Stimulated activated CD8-positive, alpha-beta memory T cell treated with anti-CD3 and anti-CD28 coated beads, Interleukin-15, amount 100 ng/mL, for 4 hours (primary cell): ENCODE results near the gene ACAT2.
"Not testable (repeated sequence)": the region's sequence is repeated elsewhere in the genome, so short reads cannot be mapped to it uniquely, and the experiment has no call there.

Experiments
- DNase-seq, 2 donors: peaks; one replicate each; pipeline ENCODE4 v3.0.0-alpha.2; 2020; ENCODE audit warnings: low read depth in 2 of 2

ACAT2 gene

DNA sequence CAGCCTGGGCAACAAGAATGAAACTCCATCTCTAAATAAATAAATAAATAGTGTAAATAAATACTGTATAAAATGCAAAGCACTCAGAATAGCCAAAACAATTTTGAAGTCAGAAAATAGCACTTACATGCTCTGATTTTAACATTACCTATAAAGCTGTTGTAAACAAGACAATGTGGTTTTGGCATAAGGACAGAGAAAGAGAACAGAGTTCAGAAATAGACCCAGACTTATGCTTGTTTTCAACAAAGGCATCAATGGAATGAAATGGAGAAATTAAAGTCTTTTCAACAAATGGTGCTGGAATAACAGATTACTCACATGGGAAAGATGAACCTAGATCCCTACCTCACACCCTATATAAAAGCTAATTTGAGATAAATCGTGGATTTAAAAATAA, 10.4 kb downstream of the ACAT2 start:
- no peak for DNase-seq

DNA sequence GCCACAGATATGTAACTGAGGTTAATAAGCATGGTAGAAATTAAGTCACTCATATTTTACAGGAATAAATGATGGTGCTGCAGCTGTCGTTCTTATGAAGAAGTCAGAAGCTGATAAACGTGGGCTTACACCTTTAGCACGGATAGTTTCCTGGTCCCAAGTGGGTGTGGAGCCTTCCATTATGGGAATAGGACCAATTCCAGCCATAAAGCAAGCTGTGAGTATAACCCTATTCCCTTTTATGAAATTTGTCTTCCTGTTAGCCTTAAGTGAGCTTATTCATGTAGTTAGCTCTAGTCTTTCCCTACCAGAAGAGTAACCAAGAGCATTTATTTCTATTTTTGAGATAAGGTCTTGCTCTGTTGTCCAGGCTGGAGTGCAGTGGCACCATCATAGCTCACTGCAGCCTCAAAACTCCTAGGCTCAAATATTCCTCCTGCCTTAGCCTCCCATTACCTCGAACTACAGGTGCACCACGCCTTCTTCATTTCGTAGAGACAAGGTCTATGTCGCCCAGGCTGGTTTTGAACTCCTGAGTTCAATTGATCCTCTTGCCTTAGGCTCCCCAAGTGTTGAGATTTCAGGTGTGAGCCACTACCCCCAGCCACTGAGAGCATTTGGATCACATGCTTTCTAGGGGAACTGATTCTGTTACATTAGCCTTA, 15.5 kb downstream of the ACAT2 start:
- DNase-seq = no peak

DNA sequence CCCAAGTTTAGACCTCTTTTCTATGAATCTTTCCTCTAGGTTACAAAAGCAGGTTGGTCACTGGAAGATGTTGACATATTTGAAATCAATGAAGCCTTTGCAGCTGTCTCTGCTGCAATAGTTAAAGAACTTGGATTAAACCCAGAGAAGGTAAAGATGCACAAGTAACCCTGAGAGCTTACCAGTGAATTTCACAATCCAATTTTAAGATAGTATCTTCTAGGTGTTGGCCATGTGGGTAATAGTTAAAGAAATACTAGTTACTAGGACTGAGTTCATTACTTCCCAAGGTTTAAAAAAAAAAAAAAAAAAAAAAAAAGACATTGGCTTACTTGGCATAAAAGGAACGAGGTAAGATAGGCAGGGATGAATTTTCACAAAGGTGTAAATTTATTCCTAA, 16.3 kb downstream of the ACAT2 start:
- DNase-seq = no peak

DNA sequence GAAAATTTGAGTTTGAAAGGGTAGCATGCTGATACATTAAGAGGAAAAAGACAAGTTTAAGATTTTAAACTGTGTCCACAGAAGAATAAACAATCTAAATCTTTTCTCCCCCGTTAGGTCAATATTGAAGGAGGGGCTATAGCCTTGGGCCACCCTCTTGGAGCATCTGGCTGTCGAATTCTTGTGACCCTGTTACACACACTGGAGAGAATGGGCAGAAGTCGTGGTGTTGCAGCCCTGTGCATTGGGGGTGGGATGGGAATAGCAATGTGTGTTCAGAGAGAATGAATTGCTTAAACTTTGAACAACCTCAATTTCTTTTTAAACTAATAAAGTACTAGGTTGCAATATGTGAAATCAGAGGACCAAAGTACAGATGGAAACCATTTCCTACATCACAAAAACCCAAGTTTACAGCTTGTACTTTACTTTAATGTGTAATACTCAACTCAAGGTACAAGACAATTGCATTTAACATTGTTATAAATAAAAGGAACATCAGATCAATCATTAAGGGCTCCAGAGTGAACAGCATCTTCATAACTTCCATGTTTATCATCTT, 16.8 kb downstream of the ACAT2 start:
- no peak for DNase-seq

DNA sequence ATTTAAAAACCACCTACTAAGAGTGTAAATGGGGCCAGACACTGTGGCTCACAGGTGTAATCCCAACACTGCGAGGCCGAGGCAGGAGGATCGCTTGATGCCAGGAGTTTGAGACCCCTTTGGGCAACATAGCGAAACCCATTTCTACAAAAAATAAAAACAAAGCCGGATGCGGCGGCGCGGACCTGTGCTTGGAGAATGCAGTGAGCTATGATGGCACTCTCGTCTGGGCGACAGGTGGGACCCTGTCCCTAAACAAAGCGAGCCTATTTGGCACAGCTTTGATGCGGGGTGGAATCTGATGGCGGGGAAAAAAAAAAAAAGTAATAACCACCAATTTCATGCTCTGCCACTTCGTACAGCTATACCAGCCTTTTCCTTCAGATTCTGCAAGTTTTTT, 26.4 kb downstream of the ACAT2 start:
- DNase-seq = no peak

DNA sequence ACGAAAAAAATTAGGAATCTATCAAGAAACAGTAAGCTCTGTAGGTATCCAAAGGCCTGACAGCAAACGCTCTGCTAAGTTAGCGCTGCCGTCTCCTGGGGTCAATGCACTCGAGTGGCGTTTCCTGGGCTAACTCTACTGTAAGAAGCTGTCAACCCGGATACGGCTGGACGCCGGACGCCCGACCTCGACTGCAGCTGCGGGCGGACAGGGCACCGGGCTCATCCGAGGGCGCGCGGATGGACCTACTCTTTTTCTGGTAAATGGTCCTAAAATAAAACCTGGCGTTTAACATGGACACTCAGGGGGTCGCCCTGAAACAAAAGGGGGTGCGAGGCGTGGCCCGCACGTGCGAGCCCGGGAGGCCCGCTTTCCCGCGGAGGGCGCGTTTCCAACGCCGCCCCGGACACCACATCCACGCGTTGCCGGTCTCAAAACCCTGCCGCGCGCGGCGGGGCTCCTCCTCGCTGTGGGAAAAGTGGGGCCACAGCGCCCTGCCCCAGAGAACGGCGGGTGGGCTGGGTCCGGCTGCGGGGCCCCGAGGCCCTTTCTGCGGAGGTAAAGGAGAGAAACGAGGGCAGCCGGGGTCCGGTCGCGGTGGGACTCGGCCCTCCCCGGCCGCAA, 27.0 kb downstream of the ACAT2 start:
- no peak for DNase-seq

DNA sequence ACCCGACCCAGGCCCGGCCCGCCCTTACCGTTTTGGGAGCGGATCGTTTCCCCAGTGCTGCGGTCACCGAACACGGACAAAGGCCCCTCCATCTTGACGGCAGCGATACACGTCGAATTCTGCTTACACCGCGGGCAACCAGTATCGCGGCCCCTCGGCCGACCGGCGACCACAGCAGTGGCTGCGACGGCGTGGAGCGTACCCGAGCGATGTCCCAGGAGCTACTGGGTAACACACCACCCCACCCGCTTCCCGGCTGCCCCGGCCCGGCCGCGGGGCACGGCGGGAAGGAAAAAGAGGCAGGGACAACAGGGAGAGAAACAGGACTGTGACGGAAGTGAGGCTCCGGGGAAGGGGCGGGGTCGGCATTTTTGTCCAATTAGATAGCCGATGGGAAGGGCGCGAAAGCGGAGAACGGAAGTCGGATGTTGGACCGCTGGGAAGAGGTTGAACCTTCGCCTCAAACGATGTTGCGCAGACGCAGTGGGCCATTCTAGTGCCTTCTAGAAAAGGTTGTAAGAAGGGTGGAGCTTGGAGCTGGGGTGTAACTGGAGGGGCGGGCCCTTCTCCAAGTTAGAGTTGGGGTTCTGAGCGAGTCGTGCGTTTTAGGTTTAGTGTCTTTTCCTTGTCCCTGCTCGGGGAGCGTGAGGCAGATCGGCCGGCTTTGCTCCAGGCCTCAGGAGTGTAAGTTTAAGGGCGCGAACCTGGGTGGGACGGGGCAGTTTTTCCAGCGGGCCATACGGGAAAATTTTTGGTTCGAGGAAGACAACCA, 27.7 kb downstream of the ACAT2 start, which contains the start of gene TCP1:
TCP1 (minus strand) TSS at position 226 of the 772 bp plus-strand sequence; CDS start at position 92, 134 bp downstream.
- peak; percentile 96 to 100 for DNase-seq

DNA sequence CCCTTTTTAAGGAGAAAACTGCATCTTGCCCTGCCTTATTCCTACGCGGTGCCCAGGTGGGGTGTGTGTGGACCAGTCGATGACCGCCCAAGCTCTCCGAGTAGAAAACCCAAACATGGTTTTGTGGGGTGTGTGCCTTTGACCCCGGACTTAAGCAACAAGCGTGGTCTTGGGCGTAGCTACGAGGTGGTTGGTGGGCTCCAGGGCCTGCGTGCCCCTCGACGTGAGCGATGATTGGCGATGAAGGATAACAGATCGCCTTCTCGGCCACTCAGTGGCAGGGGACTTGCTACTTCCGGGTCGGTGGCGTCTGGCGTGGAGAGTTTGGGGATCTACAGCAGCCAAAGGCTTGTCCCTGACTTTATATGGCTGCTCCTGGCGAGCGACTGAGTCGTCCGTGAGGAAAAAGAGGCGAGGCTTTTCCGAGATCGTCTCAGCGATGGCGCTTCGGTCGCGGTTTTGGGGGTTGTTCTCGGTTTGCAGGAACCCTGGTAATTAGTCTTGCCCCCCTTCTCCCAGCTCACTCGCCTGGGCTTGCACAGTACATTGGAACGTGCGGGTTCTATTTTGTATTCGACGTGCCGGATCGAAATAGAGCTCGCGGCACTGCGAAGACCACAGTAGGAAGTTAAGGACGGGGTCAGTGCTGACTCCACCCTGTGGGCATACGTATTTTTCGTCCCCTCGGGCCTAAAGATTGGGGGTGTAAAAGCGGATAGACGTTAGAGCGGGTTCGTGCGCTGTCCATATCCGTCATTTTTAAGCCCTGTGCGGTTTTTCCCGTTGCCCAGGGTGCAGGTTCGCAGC, 28.5 kb downstream of the ACAT2 start, which contains the start of gene MRPL18:
MRPL18 (plus strand) TSS at position 319 of the 807 bp plus-strand sequence; CDS start at position 440, 121 bp downstream.
- DNase-seq = peak; percentile 74 to 83

DNA sequence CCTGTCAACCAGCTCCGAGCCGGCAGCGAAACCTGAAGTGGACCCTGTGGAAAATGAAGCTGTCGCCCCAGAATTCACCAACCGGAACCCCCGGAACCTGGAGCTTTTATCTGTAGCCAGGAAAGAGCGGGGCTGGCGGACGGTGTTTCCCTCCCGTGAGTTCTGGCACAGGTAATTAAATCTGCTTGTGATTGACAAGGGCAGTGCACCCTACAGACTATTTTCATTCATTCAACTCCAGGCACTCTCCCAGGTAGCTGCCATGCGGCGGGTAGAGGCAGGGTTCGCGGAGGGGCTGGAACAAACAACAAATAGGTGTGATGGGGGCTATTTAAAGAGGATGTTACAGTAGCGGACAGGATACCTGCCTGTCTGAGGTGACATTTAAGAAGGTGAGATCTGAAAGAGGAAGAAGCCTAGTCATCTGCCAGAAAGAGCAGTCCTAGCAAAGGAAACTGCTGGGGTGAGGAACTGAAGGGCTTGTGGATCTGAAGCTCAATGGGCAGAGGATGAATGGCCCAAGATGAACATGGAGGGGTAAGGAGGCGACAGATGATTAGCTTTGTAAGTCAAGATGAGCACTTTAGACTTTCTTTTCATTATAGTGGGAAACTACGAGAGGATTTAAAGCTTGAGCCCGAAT, 29.2 kb downstream of the ACAT2 start:
- peak in 1 of 2 donors; percentile 2 for DNase-seq

DNA sequence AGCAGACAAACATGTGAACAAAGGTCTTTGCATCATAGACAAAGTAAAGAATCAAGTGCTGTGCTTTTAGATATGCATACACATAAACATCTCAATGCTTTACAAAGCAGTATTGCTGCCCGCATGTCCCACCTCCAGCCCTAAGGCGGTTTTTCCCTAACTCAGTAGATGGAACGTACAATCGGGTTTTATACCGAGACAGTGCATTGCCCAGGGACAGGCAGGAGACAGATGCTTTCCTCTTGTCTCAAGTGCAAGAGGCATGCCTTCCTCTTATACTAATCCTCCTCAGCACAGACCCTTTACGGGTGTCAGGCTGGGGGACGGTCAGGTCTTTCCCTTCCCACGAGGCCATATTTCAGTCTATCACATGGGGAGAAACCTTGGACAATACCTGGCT, 33.1 kb downstream of the ACAT2 start:
- DNase-seq = not testable (repeated sequence)

DNA sequence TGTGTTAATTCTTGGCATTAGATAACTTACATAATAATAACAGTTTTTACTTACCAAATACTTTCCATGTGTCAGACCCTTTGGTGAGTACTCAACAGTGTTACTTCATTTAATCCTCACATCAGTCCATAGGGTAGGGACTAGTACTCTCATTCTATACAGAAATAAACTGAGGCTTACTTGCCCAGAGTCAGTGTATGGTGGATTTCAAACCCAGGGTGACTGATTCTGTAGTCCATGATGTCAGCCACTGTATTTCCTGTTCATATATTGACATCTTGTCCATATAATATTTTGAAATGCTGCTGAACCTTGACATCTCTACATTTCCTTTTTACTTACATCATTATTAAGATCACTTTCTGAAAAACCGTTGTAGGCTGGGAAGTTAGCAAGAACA, 35.7 kb downstream of the ACAT2 start:
- DNase-seq = no peak

DNA sequence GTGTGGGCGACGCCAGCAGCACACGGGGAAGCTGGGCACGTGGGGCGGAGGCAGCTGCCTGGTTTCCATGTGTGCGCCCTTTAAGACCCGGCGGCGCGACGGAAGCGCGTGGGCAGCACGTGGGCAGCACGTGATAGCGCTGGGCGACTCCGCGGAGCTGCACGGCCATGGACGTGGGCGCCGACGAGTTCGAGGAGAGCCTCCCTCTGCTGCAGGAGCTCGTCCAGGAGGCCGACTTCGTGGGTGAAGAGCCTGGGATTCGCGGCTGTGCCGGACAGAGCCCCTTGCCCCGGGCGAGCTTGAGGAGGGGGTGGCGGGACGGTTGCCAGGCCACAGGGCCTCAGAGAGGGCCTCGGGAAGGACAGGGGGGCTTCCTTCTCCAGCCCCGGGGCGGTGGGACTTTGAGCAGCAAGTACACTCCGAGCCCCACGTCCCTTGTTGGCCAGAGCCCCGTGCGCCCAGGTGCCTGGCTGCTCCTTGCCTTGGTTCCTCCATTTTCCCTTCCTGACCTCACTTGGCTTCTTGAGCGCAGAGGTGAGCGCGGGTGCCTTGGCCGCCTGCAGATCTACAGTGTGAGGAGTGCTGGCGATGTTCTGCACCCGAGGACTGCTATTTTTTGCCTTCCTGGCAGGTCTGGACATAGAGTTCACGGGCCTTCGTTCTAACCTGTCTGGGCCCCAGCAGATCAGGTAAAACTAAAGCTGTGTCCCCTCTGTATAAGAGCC, 38.5 kb downstream of the ACAT2 start, which contains the start of gene PNLDC1:
PNLDC1 (plus strand) TSS at position 136 of the 725 bp plus-strand sequence; CDS start at position 168, 32 bp downstream.
- DNase-seq = no peak

DNA sequence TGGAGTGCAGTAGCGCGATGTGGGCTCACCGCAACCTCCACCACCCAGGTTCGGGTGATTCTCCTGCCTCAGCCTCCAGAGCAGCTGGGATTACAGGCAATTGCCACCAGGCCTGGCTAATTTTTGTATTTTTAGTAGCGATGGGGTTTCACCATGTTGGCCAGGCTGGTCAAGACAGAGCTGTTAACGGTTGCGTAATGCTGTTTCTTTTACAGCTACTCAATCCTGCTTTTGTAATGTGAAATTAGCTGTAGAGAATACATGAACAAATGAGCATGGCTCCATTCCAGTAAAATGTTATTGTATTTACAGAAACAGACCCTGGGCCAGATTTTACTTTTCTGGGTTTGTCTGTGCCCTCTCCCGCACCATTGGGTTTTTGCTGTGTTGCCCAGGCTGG, 40.1 kb downstream of the ACAT2 start:
- no peak for DNase-seq

DNA sequence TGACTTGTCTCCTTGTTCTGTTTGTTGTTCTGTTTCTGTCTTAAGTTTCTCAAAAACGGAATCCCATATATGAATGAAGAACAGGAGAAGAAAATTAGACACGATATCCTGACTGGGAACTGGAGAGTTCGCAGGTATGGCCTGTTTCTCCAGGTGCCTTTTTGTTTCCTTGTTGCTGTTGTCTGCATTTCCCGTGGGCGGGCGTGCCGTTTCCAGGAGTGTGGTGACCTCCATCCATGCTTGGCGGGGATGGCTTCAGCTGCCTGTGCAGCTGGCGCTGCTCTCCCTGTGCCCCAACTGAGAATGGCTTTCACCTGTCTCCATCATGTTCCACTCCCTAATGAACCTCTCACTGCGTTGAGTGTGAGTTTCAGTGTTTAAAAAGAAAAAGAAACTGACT, 42.7 kb downstream of the ACAT2 start:
- no peak for DNase-seq

DNA sequence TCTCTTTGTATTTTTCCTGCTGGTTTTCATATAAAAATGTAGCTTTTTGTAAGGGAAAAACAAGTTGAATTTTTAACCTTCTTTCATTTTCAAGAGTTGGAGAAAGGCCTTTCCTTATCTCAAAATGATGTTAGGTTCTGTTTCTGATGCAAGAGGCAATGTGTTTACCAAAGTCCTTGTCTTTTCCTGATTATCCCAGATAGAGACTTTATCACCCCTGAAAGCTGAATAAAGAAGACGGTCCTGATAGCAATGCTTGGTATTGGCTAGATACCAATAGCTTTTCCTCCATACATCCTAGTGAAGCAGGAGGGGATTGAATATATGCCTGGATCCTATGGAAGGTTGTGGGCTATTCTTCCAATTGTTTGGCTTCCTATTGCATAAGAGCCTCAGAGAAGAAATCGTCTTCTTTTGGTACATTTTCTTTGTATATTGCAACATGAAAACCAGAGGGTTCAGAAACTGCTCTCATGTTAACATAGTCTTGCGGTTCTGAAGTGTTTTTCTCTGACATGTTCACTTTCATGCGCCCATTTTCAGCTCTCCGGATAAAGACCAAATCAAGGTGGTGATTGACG, 43.7 kb downstream of the ACAT2 start:
- DNase-seq = no peak

DNA sequence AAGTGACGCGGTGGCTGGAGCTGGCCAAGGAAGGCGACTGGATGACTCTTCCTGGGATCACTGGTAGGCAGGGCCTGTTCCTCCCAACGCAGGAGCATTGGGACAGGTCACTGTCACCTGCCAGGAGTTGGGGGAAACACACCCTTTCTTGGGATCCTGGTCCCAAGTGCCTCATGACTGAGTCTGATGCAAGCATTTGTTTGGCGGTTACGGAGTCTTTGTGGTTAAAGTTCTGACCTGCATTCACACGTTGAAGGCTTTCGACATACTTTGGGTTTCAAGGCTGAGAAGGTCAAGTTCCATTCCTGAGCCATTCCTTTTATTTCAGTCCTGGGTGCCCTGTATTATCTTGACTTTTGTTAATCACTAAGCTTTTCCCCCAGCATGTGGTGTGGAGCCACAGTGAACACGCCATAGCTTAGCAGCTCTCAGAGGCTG, 44.2 kb downstream of the ACAT2 start:
- no peak for DNase-seq

DNA sequence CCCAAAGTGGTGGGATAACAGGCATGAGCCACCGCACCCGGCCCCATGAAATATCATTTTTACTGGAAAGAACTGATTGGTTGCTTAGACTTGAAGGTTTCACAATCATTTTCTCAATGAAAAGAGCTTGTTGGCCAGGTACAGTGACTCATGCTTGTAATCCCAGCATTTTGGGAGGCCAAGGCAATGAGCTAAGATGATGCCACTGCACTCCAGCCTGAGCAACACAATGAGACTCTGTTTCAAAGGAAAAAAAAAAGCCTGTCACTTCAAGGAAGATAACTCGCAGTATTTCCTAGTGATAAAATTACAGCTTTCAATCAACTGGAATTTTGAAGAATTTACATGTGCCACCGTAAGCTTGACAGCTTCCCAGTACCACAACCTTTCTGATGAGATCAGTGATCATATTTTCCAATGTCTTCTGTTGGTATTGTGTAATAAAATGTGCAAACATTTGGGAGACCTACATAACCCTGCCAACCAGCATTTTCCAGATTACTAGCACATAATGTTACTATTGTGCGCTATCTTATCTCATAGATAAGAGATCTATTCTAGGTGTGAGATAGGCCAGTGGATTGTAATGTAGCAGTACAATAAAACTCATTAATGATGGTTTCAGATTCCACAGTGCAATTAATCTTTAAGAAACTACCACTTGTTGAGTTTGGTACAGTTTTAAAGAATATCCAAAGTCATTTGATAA, 45.5 kb downstream of the ACAT2 start:
- DNase-seq = no peak

DNA sequence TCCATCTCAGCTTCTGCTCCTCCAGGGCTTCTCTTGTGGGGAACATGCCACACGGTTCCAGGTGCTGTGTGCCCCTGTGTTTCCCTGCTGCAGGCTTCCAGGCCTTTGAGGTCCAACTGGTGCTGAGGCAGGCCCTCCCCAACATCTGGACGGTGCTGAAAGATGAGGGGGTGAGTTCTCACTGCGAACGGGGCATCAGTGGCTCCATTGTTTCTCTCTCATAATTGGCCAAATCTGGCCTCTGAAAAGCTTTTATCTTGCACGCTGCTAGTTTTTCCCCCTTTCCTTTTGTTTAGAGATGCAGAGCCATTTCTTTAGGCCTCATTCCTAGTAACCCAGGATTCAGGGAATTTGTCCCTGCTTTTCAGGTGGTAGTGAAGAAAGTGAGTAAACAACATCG, 46.8 kb downstream of the ACAT2 start:
- DNase-seq = no peak

DNA sequence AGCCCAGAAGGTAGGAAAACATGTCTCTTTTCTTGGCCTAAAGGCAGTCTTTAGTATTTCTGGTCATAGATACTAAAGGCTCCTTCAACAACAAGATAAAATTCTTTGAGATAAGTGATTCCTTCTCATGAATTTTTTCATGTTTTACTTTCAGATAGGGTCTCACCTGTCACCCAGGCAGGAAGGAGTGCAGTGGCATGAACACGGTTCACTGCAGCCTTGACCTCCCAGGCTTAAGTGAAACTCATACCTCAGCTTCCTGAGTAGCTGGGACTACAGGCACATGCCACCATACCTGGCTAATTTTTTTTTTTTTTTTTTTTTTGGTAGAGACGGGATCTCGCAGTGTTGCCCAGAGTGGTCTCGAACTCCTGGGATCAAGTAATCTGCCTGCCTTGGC, 47.3 kb downstream of the ACAT2 start:
- DNase-seq = no peak
